HAP-1 (cell line): ENCODE measurements around the gene PACSIN2.
"Not testable (repeated sequence)": the region's sequence is repeated elsewhere in the genome, so short reads cannot be mapped to it uniquely, and the experiment has no call there.

ENCODE experiments used
- DNase-seq, 2 experiments: peaks; one replicate each; pipeline ENCODE4 v3.0.0-alpha.2; 2016 to 2020; ENCODE audit warnings: low spot score in 2 of 2
- H3K27me3 ChIP-seq: fragments of 250-450 bp; sonication (Bioruptor Pico); 2 replicates; pipeline ENCODE4 v1.5.1; 2020; ENCODE audit warnings: low read depth, mild to moderate bottlenecking, moderate library complexity
- H3K36me3 ChIP-seq: fragments of 250-450 bp; sonication (Bioruptor Pico); replicated peaks from 2 replicates; pipeline ENCODE4 v1.5.1; 2020; ENCODE audit warnings: mild to moderate bottlenecking
- H3K4me1 ChIP-seq: fragments of 250-450 bp; sonication (Bioruptor Pico); 2 replicates; pipeline ENCODE4 v1.5.1; 2020; ENCODE audit warnings: mild to moderate bottlenecking
- H3K4me3 ChIP-seq: fragments of 250-450 bp; sonication (Bioruptor Pico); 2 replicates; pipeline ENCODE4 v1.5.1; 2020; ENCODE audit warnings: mild to moderate bottlenecking, moderate library complexity
- H3K9me3 ChIP-seq: fragments of 250-450 bp; sonication (Bioruptor Pico); 2 replicates; pipeline ENCODE4 v1.5.1; 2020; ENCODE audit warnings: mild to moderate bottlenecking, moderate library complexity
- in situ Hi-C: fragments of 300-500 bp; cut with MboI; formaldehyde crosslinking; loops from 3 replicates; pipeline ENCODE4 v1.14.3; 2020; ENCODE audit warnings: low sequenced_read_pairs, inconsistent platforms, mixed read lengths

Gene PACSIN2

GRCh38 chr22:42974223-42974622 is 40.7 kb downstream of the PACSIN2 start:
- Histone ChIP-seq H3K4me1 (no peaks in the 10 kb centered on the region), H3K27me3 (no peaks in the 10 kb centered on the region), H3K4me3 (no peak overlapping the region), H3K36me3 (no peaks in the 10 kb centered on the region), H3K9me3 (no peaks in the 10 kb centered on the region)
- DNase-seq, result no peak
- in situ Hi-C loops, result no loop called here

GRCh38 chr22:42973536-42973881 is 41.4 kb downstream of the PACSIN2 start:
- in situ Hi-C loops, result no loop called here

GRCh38 chr22:42972649-42973535 is 42.1 kb downstream of the PACSIN2 start:
- no peaks in the 10 kb centered on the region for H3K4me1 ChIP-seq
- DNase-seq, result no peak
- no peaks in the 10 kb centered on the region for H3K27me3 ChIP-seq
- in situ Hi-C loops, result no loop called here
- no peak overlapping the region for H3K4me3 ChIP-seq
- no peaks in the 10 kb centered on the region for H3K36me3 ChIP-seq
- no peaks in the 10 kb centered on the region for H3K9me3 ChIP-seq

More at GRCh38 chr22:42973536-42973881, 41.4 kb downstream of the PACSIN2 start:
- H3K9me3 ChIP-seq, result no peaks in the 10 kb centered on the region
- no peaks in the 10 kb centered on the region for H3K4me1 ChIP-seq
- DNase-seq, result no peak
- no peaks in the 10 kb centered on the region for H3K36me3 ChIP-seq
- no peaks in the 10 kb centered on the region for H3K27me3 ChIP-seq
- H3K4me3 ChIP-seq, result no peak overlapping the region

DNA sequence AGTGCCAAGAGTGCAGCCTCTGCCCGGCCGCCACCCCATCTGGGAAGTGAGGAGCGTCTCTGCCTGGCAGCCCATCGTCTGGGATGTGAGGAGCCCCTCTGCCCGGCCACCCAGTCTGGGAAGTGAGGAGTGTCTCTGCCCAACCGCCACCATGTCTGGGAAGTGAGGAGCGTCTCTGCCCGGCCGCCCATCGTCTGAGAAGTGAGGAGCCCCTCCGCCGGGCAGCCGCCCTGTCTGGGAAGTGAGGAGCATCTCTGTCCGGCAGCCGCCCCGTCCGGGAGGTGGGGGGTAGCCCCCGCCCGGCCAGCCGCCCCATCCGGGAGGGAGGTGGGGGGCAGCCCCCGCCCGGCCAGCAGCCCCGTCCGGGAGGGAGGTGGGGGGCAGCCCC is 43.5 kb downstream of the PACSIN2 start:
- H3K9me3 ChIP-seq, in situ Hi-C loops: not testable (repeated sequence)

DNA sequence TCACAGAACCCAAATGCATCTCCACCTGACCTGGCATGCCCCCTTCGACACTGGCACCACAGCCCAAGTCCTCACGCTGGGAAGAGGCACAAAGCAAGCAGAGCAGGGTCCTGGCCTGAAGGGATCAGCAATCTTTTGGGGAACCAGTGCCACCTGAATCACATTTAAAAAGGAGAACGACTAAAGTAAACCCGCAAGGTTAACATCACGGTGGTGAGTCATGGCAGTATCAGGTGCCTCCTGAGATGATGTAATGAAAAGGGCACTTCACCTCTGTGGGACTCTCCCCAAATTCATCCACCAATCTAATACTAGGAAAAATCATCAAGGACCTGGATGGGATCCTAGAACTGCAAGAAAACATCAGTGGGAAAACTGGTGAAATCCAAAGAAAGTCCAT is 44.9 kb downstream of the PACSIN2 start:
- in situ Hi-C loops, result no loop called here
- Histone ChIP-seq H3K9me3 (no peaks in the 10 kb centered on the region), H3K36me3 (no peaks in the 10 kb centered on the region), H3K4me1 (no peaks in the 10 kb centered on the region; the same call in 1 of the 2 replicates), H3K27me3 (no peaks in the 10 kb centered on the region), H3K4me3 (no peak overlapping the region)
- DNase-seq, result no peak

More for the DNA sequence above, 43.5 kb downstream of the PACSIN2 start:
- H3K4me3 ChIP-seq, H3K36me3 ChIP-seq, H3K4me1 ChIP-seq, DNase-seq, H3K27me3 ChIP-seq: not testable (repeated sequence)

DNA sequence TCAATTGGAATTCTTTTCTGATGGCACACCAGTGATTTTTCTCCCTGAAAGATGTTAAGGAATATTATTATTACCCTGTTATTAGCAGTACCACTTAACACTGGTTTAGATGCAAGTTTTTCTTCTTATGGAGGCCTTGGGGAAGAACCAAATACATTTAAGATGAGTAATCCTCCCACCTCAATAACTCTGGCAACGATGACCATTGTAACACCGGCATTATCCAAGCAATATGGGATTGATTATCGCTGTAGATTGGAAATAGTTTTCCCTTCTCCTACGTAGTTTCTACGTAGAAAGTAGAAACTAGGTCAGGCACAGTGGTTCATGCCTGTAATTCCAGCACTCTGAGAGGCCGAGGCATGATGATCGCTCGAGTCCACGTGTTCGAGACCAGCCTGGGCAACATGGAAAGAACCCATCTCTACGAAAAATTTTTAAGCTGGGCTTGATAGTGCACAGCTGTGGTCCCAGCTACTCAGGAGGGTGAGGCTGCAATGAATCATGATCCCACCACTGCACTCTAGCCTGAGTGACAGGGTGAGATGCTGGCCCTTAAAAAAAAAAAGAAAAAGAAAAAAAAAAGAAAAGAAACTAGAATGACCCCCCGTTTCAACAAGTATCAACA is 45.5 kb downstream of the PACSIN2 start:
- in situ Hi-C loops, result no loop called here
- DNase-seq, result no peak
- Histone ChIP-seq H3K27me3 (no peaks in the 10 kb centered on the region), H3K4me3 (no peak overlapping the region), H3K9me3 (no peaks in the 10 kb centered on the region), H3K4me1 (no peaks in the 10 kb centered on the region; the same call in 1 of the 2 replicates), H3K36me3 (no peaks in the 10 kb centered on the region)

DNA sequence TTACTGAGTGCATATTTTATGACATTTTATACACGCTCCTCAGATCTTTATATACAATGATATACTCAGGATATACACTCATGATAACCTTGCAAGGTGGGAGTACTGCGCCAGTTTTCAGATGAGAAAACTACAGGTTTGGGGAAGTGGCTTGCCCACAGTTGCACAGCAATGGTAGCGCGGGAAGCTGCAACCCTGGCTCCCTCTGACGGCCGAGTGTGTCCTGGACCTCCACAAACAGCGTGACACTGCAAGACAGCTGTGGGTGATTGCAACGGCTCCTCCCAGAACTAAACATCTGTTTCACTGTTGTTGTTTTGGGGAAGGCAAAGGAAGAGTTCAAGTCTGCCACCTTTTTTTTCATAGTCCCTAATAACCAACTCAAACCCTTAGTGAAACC is 47.0 kb downstream of the PACSIN2 start:
- no peaks in the 10 kb centered on the region for H3K27me3 ChIP-seq
- no peak overlapping the region for H3K4me3 ChIP-seq
- no peaks in the 10 kb centered on the region for H3K9me3 ChIP-seq
- no peak for DNase-seq
- no peaks in the 10 kb centered on the region for H3K36me3 ChIP-seq
- H3K4me1 ChIP-seq, result no peaks in the 10 kb centered on the region; the same call in 1 of the 2 replicates
- in situ Hi-C loops, result no loop called here

DNA sequence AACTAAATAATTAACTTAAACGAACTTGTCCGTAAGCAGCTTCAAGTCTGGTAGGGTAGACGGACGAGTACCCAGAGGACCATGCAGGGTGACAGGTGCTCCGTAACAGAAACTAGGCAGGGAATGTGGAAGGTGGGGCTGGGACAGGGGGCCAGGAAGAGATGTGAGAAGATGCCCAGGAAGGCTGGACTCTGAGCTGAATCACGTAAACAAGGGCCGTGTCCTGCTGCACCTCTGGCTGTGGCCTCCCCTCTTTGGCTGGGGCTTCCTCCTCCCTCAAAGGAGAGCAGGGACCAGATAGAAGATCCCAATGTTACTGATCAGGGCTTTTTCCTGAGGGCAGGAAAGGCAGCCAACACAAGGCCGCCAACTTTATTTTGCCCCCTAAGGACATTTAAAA is 47.9 kb downstream of the PACSIN2 start:
- Histone ChIP-seq H3K36me3 (no peaks in the 10 kb centered on the region), H3K4me1 (no peaks in the 10 kb centered on the region; the same call in 1 of the 2 replicates), H3K4me3 (no peak overlapping the region), H3K9me3 (no peaks in the 10 kb centered on the region), H3K27me3 (no peaks in the 10 kb centered on the region)
- in situ Hi-C loops, result no loop called here
- DNase-seq, result no peak

GRCh38 chr22:42966497-42966896 is 48.5 kb downstream of the PACSIN2 start:
- Histone ChIP-seq H3K4me1 (no peaks in the 10 kb centered on the region; the same call in 1 of the 2 replicates), H3K36me3 (no peaks in the 10 kb centered on the region), H3K4me3 (no peak overlapping the region), H3K27me3 (no peaks in the 10 kb centered on the region), H3K9me3 (no peaks in the 10 kb centered on the region)
- peak in 1 of 2 experiments; percentile 12 for DNase-seq
- in situ Hi-C loops, result no loop called here

GRCh38 chr22:42964994-42965699 is 49.8 kb downstream of the PACSIN2 start:
- in situ Hi-C loops, result no loop called here
- H3K4me3 ChIP-seq, result no peak overlapping the region
- H3K4me1 ChIP-seq, result no peaks in the 10 kb centered on the region; the same call in 1 of the 2 replicates
- no peak for DNase-seq
- no peaks in the 10 kb centered on the region for H3K27me3 ChIP-seq
- H3K36me3 ChIP-seq, result no peaks in the 10 kb centered on the region
- H3K9me3 ChIP-seq, result no peaks in the 10 kb centered on the region

- peaks cover 5% of the 10 kb centered on the region for H3K4me1 ChIP-seq
- H3K9me3 ChIP-seq, result no peaks in the 10 kb centered on the region
- no peak overlapping the region for H3K4me3 ChIP-seq
- no peak for DNase-seq
- no peaks in the 10 kb centered on the region for H3K27me3 ChIP-seq
- in situ Hi-C loops, result no loop called here
- H3K36me3 ChIP-seq, result no peaks in the 10 kb centered on the region
Observed at GRCh38 chr22:42963231-42963595, 51.7 kb downstream of the PACSIN2 start.

GRCh38 chr22:42962295-42963230 is 52.4 kb downstream of the PACSIN2 start:
- H3K9me3 ChIP-seq, result no peaks in the 10 kb centered on the region
- H3K4me3 ChIP-seq, result no peak overlapping the region
- H3K27me3 ChIP-seq, result no peaks in the 10 kb centered on the region
- peaks cover 6% of the 10 kb centered on the region for H3K4me1 ChIP-seq
- in situ Hi-C loops, result no loop called here
- no peaks in the 10 kb centered on the region for H3K36me3 ChIP-seq
- DNase-seq, result no peak

DNA sequence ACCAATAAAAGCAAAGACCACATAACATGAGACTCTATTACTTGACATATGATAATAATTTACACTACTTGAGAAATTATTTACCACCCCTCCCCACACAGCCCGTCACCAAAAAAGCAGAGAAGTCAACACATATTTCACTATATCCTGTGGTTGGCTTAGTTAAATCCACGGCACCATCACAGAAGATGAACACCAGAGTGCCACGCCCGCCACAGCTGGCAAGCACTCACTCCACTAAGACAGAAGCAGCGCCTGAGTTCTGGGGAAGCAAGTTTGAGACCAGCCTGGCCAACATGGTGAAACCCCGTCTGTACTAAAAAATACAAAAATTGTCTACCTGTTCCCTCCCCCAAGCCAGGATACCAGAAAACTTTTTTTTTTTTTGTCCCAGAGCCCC is 53.1 kb downstream of the PACSIN2 start:
- Histone ChIP-seq H3K4me1 (peaks cover 6% of the 10 kb centered on the region), H3K27me3 (no peaks in the 10 kb centered on the region), H3K9me3 (no peaks in the 10 kb centered on the region), H3K36me3 (no peaks in the 10 kb centered on the region), H3K4me3 (no peak overlapping the region)
- no peak for DNase-seq
- in situ Hi-C loops, result no loop called here
